Subcutaneous adipose tissue (tissue), 4 donors: Measurements from ENCODE around the gene IWS1. TPM values are rescaled to one million over a fixed set of nuclear protein-coding genes. Genes with fewer than 3 reads are reported as not detected.

Source experiments
- total RNA-seq, 4 donors: library from RNA; depleted of rRNA; stranded (reverse); fragments of >200 nt; gene quantifications; one replicate each; pipeline ENCODE4 v1.1.0, GENCODE V29; 2016
- TF ChIP-seq, protein P1 (sequence below): fragments of 450-650 bp; IDR thresholded peaks from one replicate; pipeline ENCODE4 v1.5.1; 2016; ENCODE audit warnings: low read depth, mild to moderate bottlenecking, control low read depth, antibody characterized with exemption, moderate library complexity

Gene IWS1
- total RNA-seq, 4 donors from 2014 or later: 27.2 to 42.7 (median 34.9) TPM

DNA sequence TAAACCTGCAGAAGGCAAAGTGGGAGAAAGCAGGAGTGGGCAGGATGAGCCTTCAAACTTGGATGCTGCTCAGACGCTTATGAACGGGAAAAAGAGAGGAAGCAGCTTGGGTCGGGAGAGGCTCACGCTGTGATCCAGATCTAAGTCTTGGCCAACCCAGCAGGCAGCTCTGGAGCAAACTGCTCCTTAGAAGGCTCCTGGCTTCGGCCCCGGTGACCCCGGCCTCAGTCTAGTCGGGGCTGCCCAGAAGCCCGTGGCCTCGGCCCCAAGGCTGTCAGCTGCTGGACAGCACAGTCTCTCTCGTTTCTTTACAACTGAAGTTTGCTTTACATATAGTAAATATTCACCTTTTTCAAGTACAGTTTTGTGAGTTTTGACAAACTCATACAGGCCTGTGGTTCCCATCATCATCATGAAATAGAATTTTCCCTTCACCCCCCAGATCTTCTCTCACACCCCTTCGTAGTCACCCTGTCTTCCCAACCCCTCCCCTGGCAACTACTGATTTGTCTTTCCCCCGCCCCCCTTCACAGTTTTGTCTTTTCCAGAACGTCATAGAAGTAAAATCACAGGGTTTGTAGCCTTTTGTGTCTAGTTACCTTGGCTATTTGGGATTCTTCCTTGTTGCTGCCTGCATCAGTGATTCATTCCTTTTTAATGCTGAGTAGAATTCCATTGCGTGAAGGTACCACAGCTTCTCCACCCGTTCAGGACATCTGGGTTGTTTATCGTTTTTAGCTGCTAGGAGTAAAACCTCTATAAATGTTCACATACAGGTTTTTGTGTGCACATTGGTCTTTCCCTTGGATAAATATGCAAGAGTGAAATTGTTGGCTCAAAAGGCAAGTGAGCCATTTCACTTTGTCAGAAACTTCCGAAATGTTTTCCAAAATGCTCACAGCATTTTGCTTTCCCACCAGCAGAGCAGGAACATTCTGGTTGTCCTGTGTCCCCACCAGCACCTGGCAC, 44.3 kb upstream of the IWS1 start:
- TF ChIP-seq, protein P1, sequence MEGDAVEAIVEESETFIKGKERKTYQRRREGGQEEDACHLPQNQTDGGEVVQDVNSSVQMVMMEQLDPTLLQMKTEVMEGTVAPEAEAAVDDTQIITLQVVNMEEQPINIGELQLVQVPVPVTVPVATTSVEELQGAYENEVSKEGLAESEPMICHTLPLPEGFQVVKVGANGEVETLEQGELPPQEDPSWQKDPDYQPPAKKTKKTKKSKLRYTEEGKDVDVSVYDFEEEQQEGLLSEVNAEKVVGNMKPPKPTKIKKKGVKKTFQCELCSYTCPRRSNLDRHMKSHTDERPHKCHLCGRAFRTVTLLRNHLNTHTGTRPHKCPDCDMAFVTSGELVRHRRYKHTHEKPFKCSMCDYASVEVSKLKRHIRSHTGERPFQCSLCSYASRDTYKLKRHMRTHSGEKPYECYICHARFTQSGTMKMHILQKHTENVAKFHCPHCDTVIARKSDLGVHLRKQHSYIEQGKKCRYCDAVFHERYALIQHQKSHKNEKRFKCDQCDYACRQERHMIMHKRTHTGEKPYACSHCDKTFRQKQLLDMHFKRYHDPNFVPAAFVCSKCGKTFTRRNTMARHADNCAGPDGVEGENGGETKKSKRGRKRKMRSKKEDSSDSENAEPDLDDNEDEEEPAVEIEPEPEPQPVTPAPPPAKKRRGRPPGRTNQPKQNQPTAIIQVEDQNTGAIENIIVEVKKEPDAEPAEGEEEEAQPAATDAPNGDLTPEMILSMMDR: no peak

GRCh38 chr2:127569666-127570065, 43.4 kb upstream of the IWS1 start:
- TF ChIP-seq, protein P1: no peak

- TF ChIP-seq, protein P1: no peak
Observed at GRCh38 chr2:127568128-127568527, 41.8 kb upstream of the IWS1 start.

- TF ChIP-seq, protein P1: no peak
Observed at GRCh38 chr2:127567351-127567854, 41.1 kb upstream of the IWS1 start.

GRCh38 chr2:127566576-127566975, 40.3 kb upstream of the IWS1 start:
- TF ChIP-seq, protein P1: no peak

DNA sequence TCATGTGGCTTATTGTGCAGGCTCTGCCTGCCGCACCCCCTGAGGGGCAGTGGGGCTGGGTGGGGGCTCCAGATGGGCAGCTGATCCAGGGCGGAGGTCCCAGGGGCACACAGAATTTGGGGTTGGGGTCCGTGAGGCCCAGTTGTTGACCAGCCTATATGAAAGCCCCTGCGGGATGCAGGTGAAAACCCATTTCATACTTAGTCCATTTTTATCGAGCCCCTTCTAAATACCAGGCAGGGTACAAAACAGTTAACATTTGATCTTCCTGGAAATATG, 39.8 kb upstream of the IWS1 start:
- TF ChIP-seq, protein P1: no peak

DNA sequence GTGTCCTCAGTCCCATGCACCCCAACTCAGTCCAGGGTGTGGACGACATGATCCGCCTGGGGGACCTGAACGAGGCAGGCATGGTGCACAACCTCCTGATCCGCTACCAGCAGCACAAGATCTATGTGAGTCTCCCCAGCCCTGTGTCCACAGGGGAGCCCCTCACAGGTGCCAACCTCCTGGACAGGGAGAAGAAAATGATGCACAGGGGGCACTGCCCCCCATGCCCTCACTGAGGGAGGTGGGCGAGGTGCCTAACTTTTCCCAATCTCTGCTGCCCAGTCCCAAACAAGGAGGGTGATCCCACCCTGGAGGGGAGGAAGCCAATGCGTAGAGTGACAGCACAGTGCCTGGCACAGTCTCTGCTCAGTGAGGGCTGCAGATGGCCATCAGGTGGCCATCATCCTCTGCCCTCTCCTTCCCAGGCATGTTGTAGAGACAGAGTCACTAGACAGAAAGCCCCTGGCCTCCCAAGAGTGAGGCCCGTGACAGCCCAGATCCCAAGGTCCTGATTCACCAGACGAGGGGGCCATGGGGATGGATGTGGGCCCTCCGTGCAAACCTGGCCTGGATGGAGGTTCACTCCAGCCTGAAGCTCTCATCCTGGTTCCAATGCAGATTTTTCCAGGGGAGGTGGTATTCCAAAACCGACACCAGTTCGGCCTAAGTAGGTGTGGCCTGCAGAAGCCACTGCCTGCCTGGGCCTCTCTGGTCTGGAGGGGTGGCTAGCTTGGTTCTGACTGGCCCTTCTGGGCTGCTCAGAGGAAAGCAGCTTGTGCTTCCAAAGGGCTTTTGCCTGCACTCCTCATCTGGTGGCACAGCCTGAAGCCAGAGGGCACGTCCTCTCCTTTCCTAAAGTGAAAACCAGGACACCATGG, 39.2 kb upstream of the IWS1 start:
- TF ChIP-seq, protein P1: no peak
